ENCODE data around the gene TP53INP2.

DNA sequence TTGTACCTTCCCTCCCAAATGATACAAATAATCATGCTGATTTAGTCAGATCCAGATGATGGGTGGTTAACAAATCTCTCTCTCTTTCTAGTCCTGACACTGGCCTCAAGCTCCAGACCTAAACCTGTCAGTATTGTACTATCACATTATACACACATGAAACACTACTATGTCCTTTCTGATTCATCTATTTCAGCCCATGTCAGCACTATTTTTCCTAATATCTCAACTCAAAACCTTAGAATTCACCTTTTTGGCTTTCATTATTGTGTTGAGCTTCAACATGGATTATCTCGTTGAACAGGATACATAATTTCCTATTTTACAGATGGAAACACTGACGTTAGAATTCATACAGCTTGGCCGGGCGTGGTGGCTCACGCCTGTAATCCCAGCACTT is 30.7 kb upstream of the TP53INP2 start:
- no peak for TF ChIP-seq POLR2A (IDR thresholded peaks at IDR 0.05)
- TF ChIP-seq CTCF (IDR thresholded peaks at IDR 0.05), result no peak

Measured in uterus (tissue), 2 donors.